Smooth muscle cell (in vitro differentiated cells): ENCODE measurements around the gene N4BP2L2. TPM values are rescaled to one million over a fixed set of nuclear protein-coding genes. Genes with fewer than 3 reads are reported as not detected.

ENCODE experiments used
- DNase-seq: peaks from one replicate; lab custom pipeline; 2025; ENCODE audit not compliant: unreplicated experiment; lab: John Stamatoyannopoulos, UW
- H2AFZ ChIP-seq: fragments of 200-600 bp; sonication (generic); 2 replicates; pipeline ENCODE4 v1.6.0; 2016; ENCODE audit warnings: antibody characterized with exemption, low read depth, mild to moderate bottlenecking
- H3F3A ChIP-seq: fragments of 200-600 bp; sonication (generic); 2 replicates; pipeline ENCODE4 v1.6.0; 2017; ENCODE audit warnings: antibody characterized with exemption, low read depth
- H3K27ac ChIP-seq: fragments of 200-600 bp; sonication (generic); 2 replicates; pipeline ENCODE4 v1.5.1; 2016; ENCODE audit warnings: low read depth, mild to moderate bottlenecking
- H3K27me3 ChIP-seq: fragments of 200-600 bp; sonication (generic); 2 replicates; pipeline ENCODE4 v1.6.1; 2016; ENCODE audit warnings: low read depth, mild to moderate bottlenecking
- H3K36me3 ChIP-seq: fragments of 200-600 bp; sonication (generic); 2 replicates; pipeline ENCODE4 v1.5.1; 2016; ENCODE audit warnings: low read depth
- H3K4me1 ChIP-seq: fragments of 200-600 bp; sonication (generic); 2 replicates; pipeline ENCODE4 v1.5.1; 2016; ENCODE audit warnings: low read depth
- H3K4me2 ChIP-seq: fragments of 200-600 bp; sonication (generic); 2 replicates; pipeline ENCODE4 v1.6.0; 2016; ENCODE audit warnings: mild to moderate bottlenecking
- H3K4me3 ChIP-seq: fragments of 200-600 bp; sonication (generic); 2 replicates; pipeline ENCODE4 v1.5.1; 2016; ENCODE audit warnings: mild to moderate bottlenecking
- H3K79me2 ChIP-seq: fragments of 200-600 bp; sonication (generic); 2 replicates; pipeline ENCODE4 v1.6.0; 2016; ENCODE audit warnings: low read depth, mild to moderate bottlenecking
- H3K9ac ChIP-seq: fragments of 200-600 bp; sonication (generic); 2 replicates; pipeline ENCODE4 v1.6.0; 2016; ENCODE audit warnings: low read depth
- H3K9me3 ChIP-seq: fragments of 200-600 bp; sonication (generic); replicated peaks from 2 replicates; pipeline ENCODE4 v1.5.1; 2016; ENCODE audit warnings: low read depth
- H4K20me1 ChIP-seq: fragments of 200-600 bp; sonication (generic); 2 replicates; pipeline ENCODE4 v1.6.0; 2016; ENCODE audit warnings: low read depth
- CTCF ChIP-seq: fragments of 200-600 bp; sonication (generic); IDR thresholded peaks from 2 replicates; pipeline ENCODE4 v1.5.1; 2017; ENCODE audit warnings: borderline replicate concordance, mild to moderate bottlenecking, antibody characterized with exemption; ENCODE audit not compliant: insufficient read depth, poor library complexity, severe bottlenecking
- WGBS: methylation state at CpG from one replicate; pipeline ENCODE4 v1.1.7; 2016; ENCODE audit warnings: low lambda C conversion rate; 5-methylcytosine and 5-hydroxymethylcytosine counted together
- polyA plus RNA-seq: library from polyadenylated mRNA; unstranded; fragments of >200 nt; fragmentation: Nextera tagmentation; extraction: Ambion mirVana; gene quantifications from 2 replicates; pipeline ENCODE4 v1.2.1, GENCODE V29; 2016
- total RNA-seq: library from RNA; depleted of rRNA; stranded (reverse); fragments of >200 nt; gene quantifications from 2 replicates; pipeline ENCODE4 v1.2.3, GENCODE V29; 2014

The N4BP2L2 gene
- total and polyA plus RNA-seq, 2 experiments from 2014 or later = 51.3 to 96.0 TPM

GRCh38 chr13:32527151-32527550 lies 11.4 kb downstream of the N4BP2L2 start:
- H3K27ac ChIP-seq = no peak overlapping the region
- H3K36me3 ChIP-seq = no peaks in the 10 kb centered on the region
- no peaks in the 10 kb centered on the region for H3K4me1 ChIP-seq
- TF ChIP-seq CTCF = no peak
- no peaks in the 10 kb centered on the region for H3K9me3 ChIP-seq
- no peaks in the 10 kb centered on the region for H3K27me3 ChIP-seq
- no peak overlapping the region for H2AFZ ChIP-seq
- no peak overlapping the region for H3K4me2 ChIP-seq
- H4K20me1 ChIP-seq = peaks cover 91% of the 10 kb centered on the region
- peaks cover 88% of the 10 kb centered on the region for H3K79me2 ChIP-seq
- H3F3A ChIP-seq = no peaks in the 10 kb centered on the region
- no peak for DNase-seq
- no peak overlapping the region for H3K4me3 ChIP-seq
- 95% methylated on average over 3 of the region's 3 CpGs for WGBS
- H3K9ac ChIP-seq = no peak overlapping the region

GRCh38 chr13:32525766-32526165 lies 12.8 kb downstream of the N4BP2L2 start:
- Histone ChIP-seq H3K4me1 (no peaks in the 10 kb centered on the region), H2AFZ (no peak overlapping the region), H3K27me3 (no peaks in the 10 kb centered on the region), H3K9ac (no peak overlapping the region), H3K4me3 (no peak overlapping the region), H4K20me1 (peaks cover 77% of the 10 kb centered on the region), H3F3A (no peaks in the 10 kb centered on the region), H3K9me3 (no peaks in the 10 kb centered on the region), H3K79me2 (peaks cover 75% of the 10 kb centered on the region), H3K27ac (no peak overlapping the region), H3K4me2 (no peak overlapping the region), H3K36me3 (no peaks in the 10 kb centered on the region)
- DNase-seq = no peak
- TF ChIP-seq CTCF = no peak
- 0% methylated on average over 1 of the region's 1 CpG for WGBS

GRCh38 chr13:32515246-32515645 lies 23.3 kb downstream of the N4BP2L2 start:
- Histone ChIP-seq H3K79me2 (peaks cover 7% of the 10 kb centered on the region), H3K27me3 (no peaks in the 10 kb centered on the region), H2AFZ (no peak overlapping the region), H3K36me3 (peaks cover 4% of the 10 kb centered on the region), H3K4me2 (no peak overlapping the region), H3K27ac (no peak overlapping the region), H3F3A (no peaks in the 10 kb centered on the region), H4K20me1 (peaks cover 10% of the 10 kb centered on the region), H3K9me3 (no peaks in the 10 kb centered on the region), H3K4me3 (no peak overlapping the region), H3K4me1 (no peaks in the 10 kb centered on the region), H3K9ac (no peak overlapping the region)
- TF ChIP-seq CTCF = no peak
- no peak for DNase-seq
- 94% methylated on average over 3 of the region's 3 CpGs for WGBS

- peaks cover 4% of the 10 kb centered on the region for H3K79me2 ChIP-seq
- DNase-seq = no peak
- WGBS = 94% methylated on average over 4 of the region's 4 CpGs
- H3K9ac ChIP-seq = no peak overlapping the region
- H2AFZ ChIP-seq = no peak overlapping the region
- H3F3A ChIP-seq = no peaks in the 10 kb centered on the region
- H3K27me3 ChIP-seq = no peaks in the 10 kb centered on the region
- H3K27ac ChIP-seq = no peak overlapping the region
- H4K20me1 ChIP-seq = peaks cover 6% of the 10 kb centered on the region
- no peaks in the 10 kb centered on the region for H3K9me3 ChIP-seq
- no peak for TF ChIP-seq CTCF
- no peaks in the 10 kb centered on the region for H3K36me3 ChIP-seq
- no peaks in the 10 kb centered on the region for H3K4me1 ChIP-seq
- H3K4me3 ChIP-seq = no peak overlapping the region
- no peak overlapping the region for H3K4me2 ChIP-seq
Observed at GRCh38 chr13:32511482-32511881, 27.1 kb downstream of the N4BP2L2 start.
